NCI-H2227 (cell line): ENCODE data around the gene STRN.
A peak's percentile ranks its signal among the peaks of the same experiment; 100 is the strongest.
"Not testable (repeated sequence)": the region's sequence is repeated elsewhere in the genome, so short reads cannot be mapped to it uniquely, and the experiment has no call there.

ENCODE experiments used
- DNase-seq: peaks from one replicate; lab custom pipeline; 2025; ENCODE audit not compliant: unreplicated experiment; lab: John Stamatoyannopoulos, UW

The STRN gene

DNA sequence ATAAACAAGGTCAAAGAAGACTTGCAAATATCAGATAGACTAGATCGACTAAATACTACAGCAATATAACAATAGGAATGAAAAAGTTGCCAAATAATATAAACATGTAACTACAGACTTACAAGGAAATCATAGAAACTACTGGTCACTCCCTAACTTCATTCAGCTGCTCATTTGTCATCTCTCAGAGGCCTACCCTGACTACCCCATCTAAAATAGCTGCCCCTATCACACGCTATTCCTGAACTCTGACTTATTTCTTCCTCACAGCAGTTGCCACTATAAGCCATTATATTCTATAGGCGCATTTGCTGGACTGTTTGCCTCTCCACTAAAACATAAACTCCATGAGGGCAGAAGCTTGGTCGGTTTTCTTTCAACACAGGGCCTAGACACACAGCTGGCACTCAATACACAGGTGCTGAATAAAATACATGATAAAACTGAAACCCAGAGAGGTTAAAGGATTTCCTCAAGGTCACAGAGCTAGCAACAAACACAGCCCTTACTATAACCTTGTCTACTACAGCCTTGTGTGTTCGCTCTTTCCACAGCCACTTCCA is 1.8 kb downstream of the STRN start:
- no peak for DNase-seq

DNA sequence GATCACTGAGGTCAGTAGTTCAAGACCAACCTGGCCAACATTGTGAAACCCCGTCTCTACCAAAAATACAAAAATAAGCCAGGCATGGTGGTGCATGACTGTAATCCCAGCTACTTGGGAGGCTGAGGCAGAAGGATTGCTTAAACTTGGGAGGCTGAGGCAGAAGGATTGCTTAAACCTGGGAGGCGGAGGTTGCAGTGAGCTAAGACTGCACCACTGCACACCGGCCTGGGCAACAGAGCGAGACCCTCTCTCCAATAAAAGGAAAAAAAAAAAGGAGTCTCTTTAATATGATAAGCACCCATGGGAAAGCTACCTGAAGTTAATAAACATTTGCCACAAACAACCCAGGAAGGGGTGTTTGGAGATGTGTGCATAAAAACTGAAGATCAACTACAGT is 2.6 kb downstream of the STRN start:
- DNase-seq: no peak

DNA sequence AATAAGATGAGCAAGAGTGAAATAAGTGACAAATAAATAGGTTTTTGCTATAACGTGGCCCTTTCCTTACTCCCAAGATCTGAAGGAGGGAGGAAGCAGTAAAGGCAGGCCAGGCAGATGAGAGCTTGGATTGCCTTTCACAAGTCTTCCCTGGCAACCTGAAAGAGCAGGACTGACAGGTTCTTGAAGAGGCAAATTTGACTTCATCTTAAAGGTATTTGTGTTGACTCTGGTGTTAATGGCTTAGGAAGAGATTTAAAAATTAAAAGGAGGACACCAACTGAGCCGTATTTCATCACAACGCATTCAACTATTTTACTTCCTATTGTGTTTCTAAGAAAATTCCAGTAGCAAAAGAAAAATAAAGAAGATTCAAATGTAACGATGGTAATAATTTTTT is 3.2 kb downstream of the STRN start:
- DNase-seq: no peak

DNA sequence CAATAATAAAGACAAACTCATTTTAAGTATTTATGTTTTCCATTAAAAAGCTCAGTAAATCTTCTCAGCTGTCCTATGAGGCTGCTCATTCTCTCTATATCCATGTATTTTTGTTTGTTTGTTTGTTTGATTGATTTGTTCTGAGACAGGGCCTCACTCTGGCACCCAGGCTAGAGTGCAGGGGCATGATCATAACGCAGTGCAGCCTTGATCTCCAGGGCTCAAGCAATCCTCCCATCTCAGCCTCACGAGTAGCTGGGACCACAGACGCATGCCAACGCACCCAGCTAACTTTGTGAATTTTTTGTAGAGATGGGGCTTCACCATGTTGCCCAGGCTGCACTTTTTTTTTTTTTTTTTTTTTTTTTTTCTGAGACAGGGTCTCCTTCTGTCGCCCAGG is 5.6 kb downstream of the STRN start:
- no peak for DNase-seq

DNA sequence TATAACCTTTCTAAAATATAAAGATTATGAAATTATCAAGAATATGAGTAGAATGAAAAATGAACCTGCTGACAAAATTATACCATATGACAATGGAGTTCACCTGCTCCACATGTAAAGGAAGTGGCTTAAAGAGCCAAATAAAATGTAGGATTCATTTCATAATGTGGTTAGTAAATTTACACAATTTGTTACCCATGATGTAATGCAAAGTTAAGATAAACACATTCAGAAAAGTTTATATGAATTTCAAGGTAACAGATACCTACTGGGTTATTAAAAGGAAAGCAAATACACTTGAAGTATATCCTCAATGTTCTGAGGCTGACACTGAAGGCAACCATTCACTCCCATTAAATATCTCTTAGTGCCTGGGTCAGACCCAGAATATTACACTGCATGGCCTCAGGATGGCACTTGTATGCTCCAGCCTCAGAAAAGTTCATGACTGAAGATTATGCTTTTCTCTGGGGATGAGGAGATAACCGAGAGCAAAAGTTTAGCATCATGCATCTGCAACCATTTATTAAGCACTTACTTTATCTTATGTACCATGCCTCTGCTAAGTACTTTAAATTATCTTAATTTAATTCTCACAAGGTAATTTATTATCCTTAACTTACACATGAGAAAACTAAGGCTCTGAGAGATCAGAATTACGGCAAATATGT is 6.2 kb downstream of the STRN start:
- no peak for DNase-seq

DNA sequence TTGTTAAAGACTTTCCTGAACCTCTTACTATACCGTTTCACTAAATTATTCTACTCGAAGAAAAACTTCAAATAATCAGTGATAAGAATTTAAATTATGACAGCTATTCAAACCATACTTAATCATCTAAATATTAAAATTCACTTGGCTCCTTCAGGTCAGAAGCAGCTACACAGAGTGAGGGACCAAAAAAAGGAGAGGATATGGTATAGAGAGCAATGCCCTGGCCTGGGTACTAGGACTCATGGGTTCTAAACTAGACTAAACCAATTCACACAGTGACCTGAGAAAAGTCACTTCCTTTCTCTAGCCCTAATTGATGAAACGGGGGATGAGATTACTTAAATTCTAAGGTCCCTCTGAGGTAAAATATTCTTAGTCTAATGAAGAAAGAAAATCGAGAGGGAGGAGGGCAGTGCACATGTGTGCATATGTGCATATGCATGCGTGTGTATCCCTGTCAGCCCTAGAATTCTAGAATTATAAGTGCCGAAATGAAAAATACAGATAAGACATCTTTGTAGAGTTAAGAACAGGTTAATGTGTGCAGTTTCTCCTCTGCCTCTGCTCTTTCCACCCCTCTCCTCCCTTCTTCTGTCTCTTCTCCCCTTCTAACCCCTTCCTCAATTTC is 11.2 kb downstream of the STRN start:
- DNase-seq: no peak

DNA sequence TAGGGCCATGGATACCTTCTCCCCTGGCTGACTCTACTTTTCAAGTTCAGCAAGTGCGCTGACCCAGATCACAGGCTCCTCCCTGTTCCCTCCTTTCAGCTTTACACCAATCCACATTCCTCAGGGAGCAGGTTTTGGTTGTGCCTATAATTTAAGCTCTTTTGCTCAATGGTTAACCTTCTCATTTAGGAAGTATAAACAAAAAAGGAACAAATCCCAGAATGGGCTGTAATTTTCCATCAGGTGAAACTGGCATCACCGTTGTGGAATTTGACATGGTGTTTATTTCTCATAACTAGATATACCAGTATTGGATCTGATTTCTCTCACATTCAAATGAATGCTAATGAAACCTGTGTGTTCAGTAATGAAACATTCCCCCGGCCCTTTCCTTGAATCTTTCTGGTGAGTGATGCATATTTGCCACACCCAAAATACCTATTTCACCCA is 13.6 kb downstream of the STRN start:
- DNase-seq: no peak

DNA sequence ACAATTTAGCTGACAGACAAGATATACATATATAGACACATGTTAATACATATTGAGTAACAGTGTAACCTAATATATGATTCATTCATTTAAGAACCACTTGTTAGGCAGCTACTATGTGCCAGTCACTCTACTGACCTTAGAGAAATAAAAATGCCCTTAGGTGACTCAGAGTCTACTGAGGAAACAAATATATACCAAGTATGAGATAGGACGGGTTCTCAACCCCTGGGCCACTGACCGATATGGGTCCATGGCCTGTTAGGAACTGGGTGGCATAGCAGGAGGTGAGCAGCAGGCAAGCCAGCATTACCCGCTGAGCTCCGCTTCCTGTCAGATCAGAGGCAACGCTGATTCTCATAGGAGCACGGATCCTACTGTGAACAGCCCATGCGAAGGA is 14.8 kb downstream of the STRN start:
- no peak for DNase-seq

DNA sequence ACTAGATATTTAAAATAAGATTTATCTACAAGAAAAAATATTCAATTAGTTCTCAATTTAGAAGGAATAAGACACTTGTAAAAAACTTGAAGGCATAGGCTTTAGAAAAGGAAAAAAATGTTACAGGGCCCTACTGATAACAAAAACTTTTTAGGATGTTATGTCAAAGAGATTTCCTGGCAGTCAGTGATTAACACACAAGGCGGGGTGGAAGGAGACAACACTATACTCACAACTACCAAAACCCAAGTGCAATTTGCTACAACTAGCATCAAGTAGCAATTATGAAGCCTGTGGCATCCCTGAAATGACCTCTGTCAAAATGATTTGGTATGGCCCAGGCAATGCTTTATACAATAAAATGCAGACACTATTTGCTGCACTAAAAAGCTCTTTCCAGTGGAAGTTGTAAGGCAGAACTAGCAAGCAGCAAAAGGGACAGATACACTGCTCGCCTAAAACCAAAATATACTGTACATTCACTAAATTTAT is 15.3 kb downstream of the STRN start:
- DNase-seq: peak; percentile 43

DNA sequence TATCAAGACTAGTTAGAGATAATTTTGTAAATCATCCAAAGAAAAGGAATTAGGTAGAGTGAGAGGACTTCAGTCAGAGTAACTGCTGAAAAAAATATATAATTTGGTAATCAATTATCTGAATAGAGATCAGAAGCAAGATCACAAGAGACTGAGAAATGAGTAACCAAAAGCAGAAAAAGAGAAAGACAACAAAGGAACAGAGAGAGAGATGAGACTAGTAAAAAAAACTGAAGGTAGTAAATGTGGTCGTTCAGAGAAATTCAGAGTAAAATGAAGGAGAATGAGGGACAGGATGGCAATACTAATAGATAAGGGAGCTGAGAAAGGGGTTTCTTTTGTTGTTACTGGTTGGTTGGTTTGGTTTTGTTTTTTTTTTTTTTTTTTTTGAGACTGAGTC is 16.5 kb downstream of the STRN start:
- DNase-seq: no peak

DNA sequence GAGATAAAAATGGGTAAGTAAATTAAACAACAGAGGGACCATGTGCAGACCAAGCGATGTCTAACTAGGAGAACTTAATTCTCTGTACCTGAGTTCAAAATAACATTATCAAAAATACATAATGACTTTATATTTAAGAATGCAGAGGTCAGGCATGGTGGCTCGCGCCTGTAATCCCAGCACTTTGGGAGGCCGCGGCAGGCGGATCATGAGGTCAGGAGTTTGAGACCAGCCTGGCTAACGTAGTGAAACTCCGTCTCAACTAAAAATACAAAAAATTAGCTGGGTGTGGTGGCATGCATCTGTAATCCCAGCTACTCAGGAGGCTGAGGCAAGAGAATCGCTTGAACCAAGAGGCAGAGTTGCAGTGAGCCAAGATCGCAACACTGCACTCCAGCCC is 21.1 kb downstream of the STRN start:
- DNase-seq: not testable (repeated sequence)

DNA sequence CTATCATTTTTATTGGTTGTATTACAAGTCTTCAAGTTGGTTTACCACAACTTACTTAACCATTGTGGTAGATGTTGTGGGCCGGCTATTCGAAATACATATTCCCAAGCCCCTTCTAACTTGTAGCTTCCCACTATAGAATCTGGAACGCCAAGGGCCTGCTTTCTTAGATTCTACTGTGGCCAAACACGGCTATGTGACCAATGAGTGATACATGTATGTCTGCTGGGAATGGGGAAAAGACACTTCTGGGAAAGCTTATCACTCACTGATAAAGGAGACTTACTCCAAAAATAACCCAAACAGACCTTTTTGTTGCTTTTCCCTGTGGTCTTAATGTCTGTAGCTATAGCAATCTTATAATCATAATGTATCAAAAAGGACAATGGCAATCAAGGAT is 24.5 kb downstream of the STRN start:
- DNase-seq: no peak

DNA sequence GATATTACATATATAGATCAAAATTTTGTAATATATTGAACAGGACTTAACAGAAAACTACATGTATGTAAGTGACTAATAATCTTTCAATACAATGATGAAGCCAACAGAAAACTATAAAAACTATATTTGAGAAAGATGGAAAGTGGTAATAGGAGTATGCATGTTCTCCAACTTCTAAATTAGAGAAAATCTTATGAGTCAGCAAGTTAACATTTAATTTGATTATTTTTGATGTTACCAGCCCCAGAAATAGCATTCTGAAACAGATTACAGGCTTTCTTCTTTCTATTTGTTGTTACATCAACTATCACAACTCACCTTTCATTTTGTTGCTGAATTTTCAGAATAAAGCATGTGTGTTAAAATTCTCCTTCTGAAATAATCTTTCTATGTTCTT is 29.8 kb downstream of the STRN start:
- not testable (repeated sequence) for DNase-seq

DNA sequence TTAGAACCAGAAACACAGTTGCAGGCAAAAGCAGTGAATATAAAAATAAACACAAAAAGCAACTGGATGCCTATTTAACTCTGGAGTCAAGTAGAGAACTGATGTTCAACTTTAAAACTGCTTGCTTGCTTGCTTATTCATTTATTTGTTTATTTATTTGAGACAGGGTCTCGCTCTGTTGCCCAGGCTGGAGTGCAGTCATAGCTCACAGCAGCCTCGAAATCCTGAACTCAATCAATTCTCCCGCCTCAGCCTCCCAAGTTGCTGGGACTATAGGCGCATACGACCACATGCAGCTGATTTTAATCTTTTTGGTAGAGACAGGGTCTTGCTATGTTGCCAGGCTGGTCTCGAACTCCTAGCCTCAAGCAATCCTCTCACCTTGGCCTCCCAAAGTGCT is 34.6 kb downstream of the STRN start:
- not testable (repeated sequence) for DNase-seq

DNA sequence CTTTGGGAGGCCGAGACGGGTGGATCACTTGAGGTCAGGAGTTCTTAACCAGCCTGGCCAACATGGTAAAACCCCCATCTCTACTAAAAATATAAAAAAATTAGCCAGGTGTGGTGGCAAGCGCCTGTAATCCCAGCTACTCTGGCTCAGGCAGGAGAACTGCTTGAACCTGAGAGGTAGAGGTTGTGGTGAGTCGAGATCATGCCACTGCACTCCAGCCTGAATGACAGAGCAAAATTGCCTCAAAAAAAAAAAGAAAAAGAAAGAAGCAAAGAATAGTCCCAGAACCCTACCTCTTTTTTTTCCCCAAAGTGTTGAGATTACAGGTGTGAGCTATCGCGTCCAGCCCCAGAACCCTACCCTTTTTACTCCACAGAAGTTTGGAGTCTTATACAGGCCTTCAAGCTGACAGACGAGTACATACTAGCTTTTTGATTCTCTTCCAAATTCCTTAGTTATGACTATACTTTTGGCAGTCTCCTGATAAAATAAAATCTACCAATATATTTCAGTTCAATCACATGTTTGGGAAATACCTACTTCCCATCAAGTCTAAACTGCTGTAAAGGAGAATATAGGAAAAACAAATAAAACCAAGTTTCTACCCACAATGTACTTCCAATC is 35.4 kb downstream of the STRN start:
- not testable (repeated sequence) for DNase-seq

DNA sequence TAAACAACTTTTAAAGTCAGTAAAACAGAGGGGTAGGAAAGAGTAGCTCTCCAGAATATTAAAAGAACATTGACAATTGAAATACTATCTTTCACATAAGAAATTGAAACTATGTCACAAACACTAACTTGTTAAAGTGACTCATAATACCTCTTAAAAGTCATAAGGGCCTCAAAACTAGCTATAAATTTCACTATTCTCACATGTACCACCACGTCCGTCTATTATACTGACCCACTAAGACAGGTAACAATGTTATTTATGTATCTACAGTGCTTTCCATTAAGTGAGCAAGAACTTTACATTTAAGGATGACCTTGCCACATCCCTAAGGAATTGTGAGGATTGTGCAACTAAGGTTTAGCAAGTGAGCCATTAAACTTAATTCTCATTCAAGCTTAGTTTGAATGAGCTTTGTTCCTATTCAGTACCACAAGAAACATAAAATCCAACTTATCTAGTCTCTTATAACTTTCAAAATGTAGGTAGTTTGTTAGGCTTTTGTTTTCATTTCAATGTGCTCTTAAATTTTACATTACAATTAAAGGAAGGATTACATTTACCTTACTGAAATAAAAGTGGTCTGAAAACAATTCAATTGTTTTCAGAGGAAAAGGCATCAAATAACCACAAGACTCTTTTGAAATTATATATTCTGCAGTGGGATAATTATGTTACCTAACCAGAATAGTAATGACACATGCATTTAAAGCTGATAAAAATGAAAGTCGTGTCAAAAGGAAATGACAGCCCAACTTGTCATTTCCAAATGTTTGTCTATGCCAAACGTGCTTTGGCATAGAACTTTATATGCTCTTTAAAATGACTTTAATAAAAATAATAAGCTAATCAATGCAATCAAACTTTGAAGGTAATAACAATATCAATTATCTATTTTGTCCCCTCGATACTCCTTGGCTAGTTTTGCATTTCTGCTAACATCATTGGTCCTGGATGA is 39.9 kb downstream of the STRN start:
- not testable (repeated sequence) for DNase-seq

DNA sequence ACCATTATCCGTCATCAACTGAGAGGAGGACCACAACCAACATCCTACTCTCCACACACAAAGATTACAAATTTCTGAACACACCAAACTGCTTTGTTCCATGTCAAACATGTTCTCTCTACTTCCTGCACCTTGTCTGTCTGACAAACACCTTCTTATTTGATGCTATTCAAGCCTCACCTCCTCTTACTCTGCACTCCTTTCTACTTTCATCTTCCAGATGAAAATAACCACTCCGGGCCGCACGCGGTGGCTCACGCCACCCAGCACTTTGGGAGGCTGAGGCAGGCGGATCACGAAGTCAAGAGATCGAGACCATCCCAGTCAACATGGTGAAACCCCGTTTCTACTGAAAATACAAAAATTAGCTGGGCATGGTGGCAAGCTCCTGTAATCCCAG is 43.7 kb downstream of the STRN start:
- not testable (repeated sequence) for DNase-seq

DNA sequence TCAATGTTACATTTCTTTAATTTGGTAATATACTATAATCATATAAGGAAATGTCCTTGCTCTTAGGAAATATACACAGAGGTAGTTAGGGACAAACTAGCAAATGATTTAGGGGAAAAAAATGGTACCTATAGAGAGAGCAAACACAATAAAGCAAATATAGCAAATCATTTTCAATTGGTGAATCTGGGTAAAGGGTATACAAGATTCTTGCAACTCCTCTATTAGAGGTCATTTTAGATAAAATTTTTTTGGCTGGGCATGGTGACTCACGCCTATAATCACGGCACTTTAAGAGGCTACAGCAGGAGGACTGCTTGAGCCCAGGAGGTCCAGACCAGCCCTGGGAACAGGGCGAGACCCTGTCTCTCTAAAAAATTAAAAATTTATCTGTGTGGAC is 44.4 kb downstream of the STRN start:
- DNase-seq: no peak

DNA sequence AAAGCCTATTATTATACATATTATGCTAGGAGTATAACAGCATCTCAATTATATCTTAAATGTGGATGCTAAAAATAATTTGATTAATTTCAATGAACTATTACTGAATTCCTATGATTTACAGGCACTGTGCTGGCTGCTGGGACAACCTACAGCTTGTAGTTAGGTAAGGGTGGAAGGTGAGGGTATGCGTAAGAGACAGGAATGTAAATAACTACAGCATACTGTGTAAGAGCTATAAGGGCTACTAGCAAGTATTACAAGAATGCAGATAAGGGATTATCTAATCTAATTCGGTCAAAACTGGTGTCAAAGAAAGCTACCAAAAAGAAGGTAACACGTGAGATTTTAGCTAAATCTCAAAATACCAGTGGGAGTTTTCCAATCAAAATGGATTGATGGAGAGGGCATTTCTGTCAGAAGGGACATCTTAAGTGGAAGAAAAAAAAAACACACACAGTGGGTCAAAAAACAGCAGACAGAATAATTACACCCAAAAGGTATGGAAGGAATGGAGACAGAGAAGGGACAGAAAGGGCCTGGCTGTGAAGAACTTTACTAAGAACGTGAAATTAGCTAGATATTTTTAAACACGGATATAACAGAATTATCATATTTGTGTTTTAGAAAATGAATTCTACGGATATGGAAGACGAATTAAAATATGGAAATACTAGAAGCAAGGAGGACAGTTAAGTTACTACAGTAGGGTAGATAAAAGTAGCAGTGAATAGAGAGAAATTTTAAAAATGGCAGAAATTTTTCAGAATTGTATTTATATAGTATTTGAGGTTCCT is 47.1 kb downstream of the STRN start:
- no peak for DNase-seq

DNA sequence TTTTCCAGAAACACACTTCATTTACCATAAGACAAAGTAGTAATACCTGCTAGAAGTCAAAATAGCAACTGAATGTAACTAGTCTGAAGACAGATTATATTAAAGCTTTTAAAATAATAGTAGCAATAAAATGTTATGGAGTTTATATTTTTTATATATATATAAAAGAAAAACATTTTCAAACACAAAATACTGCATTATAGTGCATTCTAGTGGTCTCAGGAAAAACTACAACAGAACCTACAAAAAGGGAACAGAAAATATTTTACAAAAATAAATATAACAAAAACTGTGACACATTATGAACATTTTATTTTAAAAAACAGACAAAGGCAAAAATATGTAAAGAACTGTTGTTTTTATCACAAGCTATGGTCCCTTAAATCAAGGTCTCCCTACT is 48.0 kb downstream of the STRN start:
- no peak for DNase-seq
